ENCODE measurements around the gene SUV39H1. TPM values are rescaled to one million over a fixed set of nuclear protein-coding genes. Genes with fewer than 3 reads are reported as not detected.

Gene SUV39H1
- total RNA-seq, 4 donors from 2014 or later: 6.7 to 15.0 (median 9.2) TPM

DNA sequence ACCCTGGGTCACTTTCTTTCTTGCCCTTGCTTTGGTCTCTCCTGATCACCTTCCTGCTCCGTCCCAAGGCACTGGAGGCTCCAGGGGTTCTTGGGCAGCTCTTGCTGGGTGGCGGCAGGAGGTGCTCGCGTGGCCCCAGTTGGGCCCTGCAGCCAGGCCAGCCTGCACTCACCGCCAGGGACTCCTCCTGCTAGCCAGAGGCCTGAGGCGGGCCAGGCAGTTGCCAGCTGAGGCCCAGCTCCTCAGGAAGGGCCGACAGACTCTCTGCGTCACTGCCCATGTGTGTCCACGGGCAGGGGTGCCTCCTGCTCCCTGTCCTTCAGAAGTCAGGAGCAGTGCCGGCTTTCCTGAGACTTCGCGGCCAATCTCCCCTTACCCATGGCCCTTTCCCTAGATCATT lies 9.3 kb downstream of the SUV39H1 start:
- intact Hi-C loops (cut with DNase I; ENCODE audit: low total_unique reads): no loop called here
- DNase-seq (ENCODE audit: low spot score in 2 of 2): no peak
- TF ChIP-seq POLR2A (IDR thresholded peaks at IDR 0.05): no peak
- TF ChIP-seq, protein P1, sequence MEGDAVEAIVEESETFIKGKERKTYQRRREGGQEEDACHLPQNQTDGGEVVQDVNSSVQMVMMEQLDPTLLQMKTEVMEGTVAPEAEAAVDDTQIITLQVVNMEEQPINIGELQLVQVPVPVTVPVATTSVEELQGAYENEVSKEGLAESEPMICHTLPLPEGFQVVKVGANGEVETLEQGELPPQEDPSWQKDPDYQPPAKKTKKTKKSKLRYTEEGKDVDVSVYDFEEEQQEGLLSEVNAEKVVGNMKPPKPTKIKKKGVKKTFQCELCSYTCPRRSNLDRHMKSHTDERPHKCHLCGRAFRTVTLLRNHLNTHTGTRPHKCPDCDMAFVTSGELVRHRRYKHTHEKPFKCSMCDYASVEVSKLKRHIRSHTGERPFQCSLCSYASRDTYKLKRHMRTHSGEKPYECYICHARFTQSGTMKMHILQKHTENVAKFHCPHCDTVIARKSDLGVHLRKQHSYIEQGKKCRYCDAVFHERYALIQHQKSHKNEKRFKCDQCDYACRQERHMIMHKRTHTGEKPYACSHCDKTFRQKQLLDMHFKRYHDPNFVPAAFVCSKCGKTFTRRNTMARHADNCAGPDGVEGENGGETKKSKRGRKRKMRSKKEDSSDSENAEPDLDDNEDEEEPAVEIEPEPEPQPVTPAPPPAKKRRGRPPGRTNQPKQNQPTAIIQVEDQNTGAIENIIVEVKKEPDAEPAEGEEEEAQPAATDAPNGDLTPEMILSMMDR (IDR thresholded peaks at IDR 0.05): no peak
- 91 to 96% methylated on average over 4 to 12 of the region's 12 CpGs for WGBS, 2 donors
- no peak overlapping the region for H3K4me3 ChIP-seq (ENCODE audit: low read depth, poor library complexity, severe bottlenecking)

DNA sequence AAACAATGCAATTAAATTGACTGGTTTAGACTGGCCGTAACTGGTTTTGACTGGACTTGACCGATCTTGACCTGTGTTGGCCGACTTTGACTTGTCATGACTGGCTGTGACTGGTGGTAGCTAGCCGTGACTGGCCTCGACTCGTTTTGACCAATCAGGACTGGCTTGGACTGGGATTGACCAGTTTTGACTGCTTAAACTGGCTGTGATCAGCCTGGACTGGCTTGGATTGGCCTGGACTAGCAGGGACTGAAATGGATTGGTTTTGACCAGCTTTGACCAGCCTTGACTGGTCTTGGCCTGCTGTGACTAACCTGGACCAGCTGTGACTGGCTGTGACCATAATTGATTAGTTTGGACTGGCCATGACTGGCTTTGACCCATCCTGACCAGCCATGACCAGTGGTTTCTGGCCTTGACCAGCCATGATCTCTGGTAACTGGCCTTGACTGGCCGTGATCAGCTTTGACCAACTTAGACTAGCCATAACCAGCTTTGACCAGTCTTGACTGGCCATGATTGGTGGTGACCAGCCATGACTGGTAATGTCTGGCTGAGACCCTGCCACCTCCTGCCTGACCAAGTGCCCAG lies 13.1 kb downstream of the SUV39H1 start:
- WGBS, 2 donors: 90 to 91% methylated on average over 6 to 7 of the region's 7 CpGs
- TF ChIP-seq POLR2A (IDR thresholded peaks at IDR 0.05): no peak
- TF ChIP-seq, protein P1 (IDR thresholded peaks at IDR 0.05): no peak
- DNase-seq (ENCODE audit: low spot score in 2 of 2): no peak
- intact Hi-C loops (cut with DNase I; ENCODE audit: low total_unique reads): no loop called here
- no peak overlapping the region for H3K4me3 ChIP-seq (ENCODE audit: low read depth, poor library complexity, severe bottlenecking)

DNA sequence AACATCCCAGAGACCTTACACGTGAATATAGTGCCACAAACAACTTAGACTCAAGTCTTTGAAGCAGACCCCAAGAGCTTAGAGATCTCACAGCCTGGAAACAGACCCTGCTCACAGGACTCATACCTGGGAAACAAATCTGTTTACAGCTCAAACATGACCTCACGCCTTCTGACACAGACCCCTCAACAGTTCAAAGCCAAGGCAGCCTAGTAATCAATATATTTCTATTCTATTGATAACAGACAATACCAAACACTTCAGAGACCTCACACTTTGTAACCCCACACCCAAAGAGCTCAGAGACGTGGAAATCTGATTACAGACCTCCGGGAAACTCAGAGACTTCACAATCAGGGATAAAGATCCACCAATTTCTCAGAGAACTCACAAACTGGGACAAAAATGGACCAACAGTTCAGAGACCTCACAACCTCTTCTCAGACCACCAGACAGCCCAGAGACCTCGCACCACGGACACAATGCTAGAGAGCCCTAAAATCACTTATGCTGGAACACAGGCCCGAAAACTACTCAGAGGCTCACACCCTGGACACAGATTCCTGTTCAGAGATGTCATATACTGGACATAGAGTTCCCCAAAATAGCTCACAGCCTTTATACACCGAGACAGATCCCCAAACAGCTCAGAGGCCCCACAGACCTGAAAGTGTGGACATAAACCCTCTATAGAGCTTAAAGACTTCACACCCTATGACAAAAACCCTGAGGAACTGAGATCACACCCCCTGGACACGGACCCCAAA lies 14.8 kb downstream of the SUV39H1 start:
- 73 to 97% methylated on average over 5 to 9 of the region's 9 CpGs for WGBS, 2 donors

DNA sequence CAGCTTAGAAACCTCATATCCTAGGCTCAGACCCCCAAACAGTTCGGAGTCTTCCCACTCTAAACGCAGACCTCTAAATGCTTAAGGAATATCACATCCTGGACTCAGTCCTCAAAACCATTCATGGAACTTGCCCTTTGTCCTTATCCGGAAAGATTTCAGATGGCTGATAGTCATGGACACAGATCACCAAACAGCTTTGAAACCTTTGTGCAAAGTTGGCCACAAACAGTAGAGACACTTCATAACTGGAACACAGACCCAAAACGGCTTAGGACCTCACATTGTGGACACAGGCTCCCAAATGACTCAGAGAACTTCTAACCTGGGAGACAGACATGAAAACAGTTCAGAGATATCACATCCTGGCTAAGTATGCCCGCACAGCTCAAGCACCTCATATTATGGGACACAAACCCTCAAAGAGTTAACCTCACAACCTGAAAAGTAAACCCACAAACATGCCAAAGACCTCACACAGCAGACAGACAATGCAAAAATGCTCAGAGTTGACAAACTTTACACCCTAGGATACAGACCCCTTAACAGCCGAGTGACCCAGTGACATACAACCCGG lies 15.5 kb downstream of the SUV39H1 start:
- TF ChIP-seq, protein P1 (IDR thresholded peaks at IDR 0.05): no peak
- TF ChIP-seq POLR2A (IDR thresholded peaks at IDR 0.05): no peak
- intact Hi-C loops (cut with DNase I; ENCODE audit: low total_unique reads): no loop called here
- DNase-seq (ENCODE audit: low spot score in 2 of 2): no peak
- H3K4me3 ChIP-seq (ENCODE audit: low read depth, poor library complexity, severe bottlenecking): no peak overlapping the region
- WGBS, 2 donors: 83 to 88% methylated on average over 5 to 7 of the region's 7 CpGs

More for the DNA sequence above, 14.8 kb downstream of the SUV39H1 start:
- intact Hi-C loops (cut with DNase I; ENCODE audit: low total_unique reads): no loop called here
- DNase-seq (ENCODE audit: low spot score in 2 of 2): no peak
- TF ChIP-seq, protein P1 (IDR thresholded peaks at IDR 0.05): no peak
- TF ChIP-seq POLR2A (IDR thresholded peaks at IDR 0.05): no peak
- H3K4me3 ChIP-seq (ENCODE audit: low read depth, poor library complexity, severe bottlenecking): no peak overlapping the region

DNA sequence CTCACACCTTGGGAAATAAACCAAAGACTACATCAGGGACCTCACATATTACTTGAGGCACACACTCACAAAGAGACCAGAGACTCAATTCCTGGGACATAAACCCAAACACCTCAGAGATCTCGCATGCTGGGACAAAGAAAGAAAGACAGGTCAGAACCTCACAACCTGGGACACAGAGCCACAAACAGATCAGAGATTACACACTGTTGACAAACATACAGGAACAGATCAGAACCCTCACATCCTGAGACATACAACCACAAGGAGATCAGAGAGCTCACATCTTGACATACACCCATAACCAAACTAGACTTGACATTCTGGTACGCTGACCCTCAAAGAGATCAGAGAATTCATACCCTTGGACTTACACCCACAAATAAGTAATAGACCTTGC lies 17.3 kb downstream of the SUV39H1 start:
- DNase-seq (ENCODE audit: low spot score in 2 of 2): no peak
- intact Hi-C loops (cut with DNase I; ENCODE audit: low total_unique reads): no loop called here
- no peak overlapping the region for H3K4me3 ChIP-seq (ENCODE audit: low read depth, poor library complexity, severe bottlenecking)
- TF ChIP-seq, protein P1 (IDR thresholded peaks at IDR 0.05): no peak
- no peak for TF ChIP-seq POLR2A (IDR thresholded peaks at IDR 0.05)
- WGBS, 2 donors: 74 to 100% methylated on average over 1 to 2 of the region's 2 CpGs
